GM19395 (cell line): ENCODE measurements around the gene UFC1.

Source experiments
- ATAC-seq: cut with Tn5 transposase; IDR thresholded peaks from one replicate; pipeline ENCODE4 v1.9.1; 2021; ENCODE audit warnings: mild to moderate bottlenecking, moderate library complexity; ENCODE audit not compliant: unreplicated experiment

Gene UFC1

DNA sequence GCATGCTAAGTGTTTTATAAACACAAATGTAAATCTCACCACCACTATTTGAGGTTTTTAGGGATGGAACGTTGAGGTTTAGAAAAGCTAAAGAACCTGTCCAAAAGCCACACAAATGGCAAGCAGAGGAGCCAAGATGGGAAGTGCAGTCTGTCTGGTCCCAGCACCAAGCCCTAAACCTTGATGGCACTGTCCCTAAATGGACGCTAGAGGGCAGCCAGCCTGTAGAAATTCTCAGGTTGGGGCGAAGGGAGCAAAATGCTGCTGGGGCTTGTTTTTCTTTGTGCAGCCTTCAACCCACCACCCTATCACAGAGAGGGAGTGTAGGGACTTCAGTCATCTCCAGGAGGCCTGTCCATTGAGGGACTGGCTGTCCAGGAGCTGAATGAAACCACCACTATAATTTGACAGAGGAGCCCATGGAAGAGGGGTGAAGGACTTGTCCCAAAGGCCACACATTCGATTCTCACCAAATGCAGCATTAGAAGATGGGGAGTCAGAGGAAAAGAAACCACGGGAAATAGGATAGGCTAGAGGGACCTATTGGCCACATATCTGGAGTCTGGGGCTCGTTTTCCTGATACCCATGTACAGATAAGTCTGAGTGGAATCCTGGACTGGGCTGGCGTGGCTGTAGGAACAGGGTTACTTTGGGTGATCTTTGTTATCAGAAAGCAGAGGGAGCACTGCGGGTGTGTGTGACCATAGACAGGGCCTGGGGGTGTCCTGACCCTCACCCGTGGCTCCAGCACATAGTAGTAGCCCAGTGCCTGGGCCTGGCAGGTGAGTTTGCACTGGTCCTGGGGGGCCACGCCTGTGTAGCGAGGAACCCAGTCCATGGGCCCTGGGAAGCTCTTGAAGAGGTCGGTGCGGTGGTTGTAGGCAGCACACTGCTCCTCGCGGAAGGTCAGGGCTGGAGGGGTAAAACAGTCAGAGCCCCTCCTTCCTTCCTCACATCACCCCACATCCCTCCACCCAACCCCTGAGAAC is 39.0 kb downstream of the UFC1 start:
- ATAC-seq, result peak; percentile 89

GRCh38 chr1:161193561-161194235 is 39.9 kb downstream of the UFC1 start:
- ATAC-seq, result no peak

DNA sequence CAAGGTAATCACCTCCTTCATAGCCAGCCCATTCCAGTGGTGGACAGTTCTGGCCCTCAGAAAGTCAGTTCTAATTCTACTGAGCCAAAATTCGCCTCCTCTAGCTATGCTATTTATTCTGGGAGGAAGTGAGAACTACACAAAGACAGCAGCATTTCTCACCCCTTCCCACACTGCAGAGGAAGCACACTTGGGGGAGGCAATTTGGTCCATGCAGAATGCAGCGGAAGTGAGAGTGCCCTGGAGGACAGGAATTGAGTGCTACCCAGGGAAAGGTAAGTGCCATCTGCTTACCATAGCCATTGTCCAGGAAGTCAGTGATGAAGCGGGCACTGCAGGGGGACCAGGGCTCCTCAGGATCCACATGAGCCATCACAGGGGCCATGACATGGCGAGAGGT is 41.4 kb downstream of the UFC1 start:
- no peak for ATAC-seq

- ATAC-seq, result no peak
Measured at GRCh38 chr1:161196111-161196510, 42.3 kb downstream of the UFC1 start.

GRCh38 chr1:161196521-161197451 is 43.0 kb downstream of the UFC1 start:
- ATAC-seq, result no peak

- no peak for ATAC-seq
Measured at GRCh38 chr1:161197560-161198193, 43.9 kb downstream of the UFC1 start.

GRCh38 chr1:161198194-161198896 is 44.6 kb downstream of the UFC1 start:
- ATAC-seq, result no peak

GRCh38 chr1:161198897-161199431 is 45.2 kb downstream of the UFC1 start, which contains the start of gene ADAMTS4:
TSS of gene ADAMTS4 (minus strand) at chr1:161199054. CDS start at chr1:161198627, 427 bp downstream.
- ATAC-seq, result no peak

- no peak for ATAC-seq
Measured at GRCh38 chr1:161199506-161200139, 45.8 kb downstream of the UFC1 start.

GRCh38 chr1:161200421-161200991 is 46.7 kb downstream of the UFC1 start:
- ATAC-seq, result no peak

GRCh38 chr1:161200992-161201835 is 47.4 kb downstream of the UFC1 start:
- no peak for ATAC-seq

DNA sequence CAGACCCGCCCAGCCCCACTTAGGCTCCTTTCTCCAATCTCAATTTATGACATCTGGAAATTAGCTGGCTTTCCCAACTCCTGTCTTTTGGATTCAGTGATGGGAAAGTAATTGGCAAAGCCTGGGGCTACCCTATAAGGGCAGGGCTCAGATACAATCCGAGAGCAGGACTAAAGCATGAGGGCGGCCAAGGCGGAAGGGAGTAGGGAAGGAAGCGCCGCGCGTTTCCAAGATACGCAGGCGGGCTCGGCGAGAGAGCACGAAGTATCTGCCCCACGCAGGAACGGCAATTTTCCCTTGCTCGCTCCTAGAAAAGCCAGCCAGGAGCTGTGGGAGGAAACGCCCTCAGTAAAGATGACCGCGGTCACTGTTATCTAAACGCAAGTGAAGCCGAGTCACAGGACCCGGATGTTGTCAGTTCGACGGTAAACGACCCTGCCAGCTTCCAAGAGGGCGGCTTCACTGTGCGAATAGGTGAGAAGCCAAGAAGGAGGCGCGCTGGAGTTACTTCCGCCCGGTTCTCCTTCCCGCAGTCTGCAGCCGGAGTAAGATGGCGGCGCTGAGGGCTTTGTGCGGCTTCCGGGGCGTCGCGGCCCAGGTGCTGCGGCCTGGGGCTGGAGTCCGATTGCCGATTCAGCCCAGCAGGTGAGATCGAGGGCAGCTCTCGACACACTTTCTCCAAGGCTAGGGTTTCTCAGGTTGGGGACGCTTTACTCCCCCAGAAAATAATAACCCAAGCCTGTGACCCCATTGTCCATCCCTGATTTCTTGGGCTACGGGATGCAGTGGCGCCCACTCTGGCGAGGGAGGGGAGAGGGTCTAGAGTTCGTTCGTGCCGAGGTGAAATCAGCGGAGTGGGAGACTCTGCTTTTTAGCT is 48.3 kb downstream of the UFC1 start, which contains the start of gene NDUFS2:
NDUFS2 (plus strand) TSS at position 532 of the 877 bp plus-strand sequence; CDS start at position 551, 19 bp downstream.
- ATAC-seq, result peak; percentile 96

DNA sequence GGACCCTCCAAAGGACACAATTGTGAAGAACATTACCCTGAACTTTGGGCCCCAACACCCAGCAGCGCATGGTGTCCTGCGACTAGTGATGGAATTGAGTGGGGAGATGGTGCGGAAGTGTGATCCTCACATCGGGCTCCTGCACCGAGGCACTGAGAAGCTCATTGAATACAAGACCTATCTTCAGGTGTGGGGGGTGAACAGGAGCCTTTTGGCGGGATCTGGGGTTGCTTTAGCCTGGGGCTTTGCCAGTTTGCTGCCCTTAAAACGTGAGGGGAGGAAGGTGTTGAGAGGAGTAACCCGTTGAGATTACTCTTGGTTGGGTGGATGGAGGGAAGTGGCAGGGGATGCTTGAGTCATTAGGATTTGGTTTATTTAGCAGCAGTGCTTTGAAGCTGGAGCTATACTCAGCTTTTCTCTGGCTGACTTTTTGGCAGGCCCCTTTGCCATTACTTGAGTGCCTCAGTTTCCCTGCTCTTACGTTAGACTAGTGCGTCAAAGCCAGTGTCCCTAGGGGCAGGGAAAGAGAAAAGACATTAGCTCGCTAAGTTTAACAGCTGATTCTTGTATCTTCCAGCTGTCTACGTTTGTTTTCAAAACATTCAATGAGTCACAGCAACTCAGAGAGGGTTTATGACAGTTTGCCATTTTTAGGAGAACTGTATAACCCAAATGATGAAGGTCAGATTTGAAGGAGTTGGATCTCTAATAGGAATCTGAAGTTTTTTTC is 52.8 kb downstream of the UFC1 start:
- ATAC-seq, result no peak

DNA sequence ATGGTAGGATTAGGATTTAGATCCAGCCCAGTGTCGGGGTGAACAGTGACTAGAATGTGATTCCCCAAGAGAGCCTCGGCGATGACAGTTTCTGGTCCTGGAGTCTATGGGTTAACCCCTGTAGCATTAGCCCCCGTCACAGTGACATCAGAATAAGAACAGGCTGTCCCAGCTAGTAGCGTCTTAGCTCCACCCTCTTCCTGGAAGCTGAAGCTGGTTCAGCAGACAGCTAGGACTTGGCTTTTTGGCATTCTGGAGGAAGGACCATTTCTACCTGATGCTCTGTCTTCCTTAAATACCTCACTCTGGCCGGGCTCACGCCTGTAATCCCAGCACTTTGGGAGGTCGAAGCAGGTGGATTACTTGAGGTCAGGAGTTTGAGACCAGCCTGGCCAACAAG is 53.4 kb downstream of the UFC1 start:
- ATAC-seq, result no peak
